GM21367 (cell line): ENCODE results near the gene EIF2S3.
"Not testable (repeated sequence)": the region's sequence is repeated elsewhere in the genome, so short reads cannot be mapped to it uniquely, and the experiment has no call there.

ENCODE experiments used
- ATAC-seq: cut with Tn5 transposase; IDR thresholded peaks from one replicate; pipeline ENCODE4 v1.9.1; 2021; ENCODE audit not compliant: unreplicated experiment

Gene EIF2S3

GRCh38 chrX:24054182-24055042, at the start of gene EIF2S3:
TSS of gene EIF2S3 (plus strand) at chrX:24054956. CDS start at chrX:24054969, 13 bp downstream.
- peak; percentile 91 for ATAC-seq

GRCh38 chrX:24005028-24005427, 49.7 kb upstream of the EIF2S3 start:
- no peak for ATAC-seq

- ATAC-seq, result no peak
Observed at GRCh38 chrX:24005867-24006266, 48.9 kb upstream of the EIF2S3 start.

GRCh38 chrX:24012266-24012665, 42.5 kb upstream of the EIF2S3 start:
- ATAC-seq, result no peak

GRCh38 chrX:24014388-24015018, 40.3 kb upstream of the EIF2S3 start:
- peak; percentile 85 for ATAC-seq

GRCh38 chrX:24017674-24018073, 37.1 kb upstream of the EIF2S3 start:
- no peak for ATAC-seq

GRCh38 chrX:24018809-24019208, 35.9 kb upstream of the EIF2S3 start:
- no peak for ATAC-seq

- no peak for ATAC-seq
Observed at GRCh38 chrX:24019448-24019847, 35.3 kb upstream of the EIF2S3 start.

- ATAC-seq, result no peak
Observed at GRCh38 chrX:24020306-24020876, 34.4 kb upstream of the EIF2S3 start.

- no peak for ATAC-seq
Observed at GRCh38 chrX:24023544-24023943, 31.2 kb upstream of the EIF2S3 start.

GRCh38 chrX:24023972-24024669, 30.6 kb upstream of the EIF2S3 start:
- ATAC-seq, result no peak

- ATAC-seq, result peak; percentile 81
Observed at GRCh38 chrX:24024819-24025740, 29.7 kb upstream of the EIF2S3 start.

GRCh38 chrX:24025741-24026403, 28.9 kb upstream of the EIF2S3 start:
- ATAC-seq, result peak; percentile 18

GRCh38 chrX:24026432-24026831, 28.3 kb upstream of the EIF2S3 start:
- no peak for ATAC-seq

GRCh38 chrX:24027086-24027485, 27.7 kb upstream of the EIF2S3 start, which contains the start of gene KLHL15:
TSS of gene KLHL15 (minus strand) at chrX:24027186. CDS start at chrX:24006693, 20,493 bp downstream.
- ATAC-seq, result no peak

GRCh38 chrX:24027985-24028384, 26.8 kb upstream of the EIF2S3 start:
- no peak for ATAC-seq

- no peak for ATAC-seq
Observed at GRCh38 chrX:24030597-24030996, 24.2 kb upstream of the EIF2S3 start.

- no peak for ATAC-seq
Observed at GRCh38 chrX:24034485-24034884, 20.3 kb upstream of the EIF2S3 start.

GRCh38 chrX:24037729-24038128, 17.0 kb upstream of the EIF2S3 start:
- ATAC-seq, result no peak

GRCh38 chrX:24046060-24046459, 8.7 kb upstream of the EIF2S3 start:
- ATAC-seq, result not testable (repeated sequence)
